H1 (cell line): ENCODE results near the gene MMP13. TPM values are rescaled to one million over a fixed set of nuclear protein-coding genes. Genes with fewer than 3 reads are reported as not detected.
A peak's percentile ranks its signal among the peaks of the same experiment; 100 is the strongest.

Experiments used
- CTCF ChIA-PET: fragments of 300-600 bp; sonication (Branson Sonifier 250); formaldehyde crosslinking; loops from one replicate; lab custom pipeline; 2021; ENCODE audit not compliant: partially characterized antibody; lab: Charles Lee
- POLR2A ChIA-PET: fragments of 300-600 bp; sonication (Branson Sonifier 250); formaldehyde crosslinking; loops from one replicate; lab custom pipeline; 2021; ENCODE audit warnings: inconsistent platforms; ENCODE audit not compliant: partially characterized antibody; lab: Charles Lee
- DNase-seq, 2 experiments: peaks; one replicate each; pipeline versions ENCODE4 v3.0.0 to v3.0.0-alpha.2; 2010 to 2022; ENCODE audit warnings: low spot score in 2 of 2, low read depth in 1 of 2, mixed read lengths in 1 of 2
- FAIRE-seq: peaks from 2 replicates; lab custom pipeline; 2011; peaks lifted over from hg19 to GRCh38; lab: Jason Lieb, UNC
- H2AFZ ChIP-seq: 2 replicates; pipeline ENCODE4 v1.8.1; 2012; ENCODE audit warnings: low read length, inconsistent platforms
- H2AK5ac ChIP-seq: 2 replicates; pipeline ENCODE4 v1.6.1; 2013; ENCODE audit warnings: low read depth, low read length
- H2BK120ac ChIP-seq: replicated peaks from 2 replicates; pipeline ENCODE3; 2013; ENCODE audit warnings: low read depth, low read length, inconsistent platforms
- H2BK12ac ChIP-seq: 2 replicates; pipeline ENCODE4 v1.6.1; 2013; ENCODE audit warnings: low read depth, low read length
- H2BK15ac ChIP-seq: 2 replicates; pipeline ENCODE4 v1.6.1; 2013; ENCODE audit warnings: low read length
- H2BK20ac ChIP-seq: 2 replicates; pipeline ENCODE4 v1.6.1; 2013; ENCODE audit warnings: low read length
- H2BK5ac ChIP-seq: 2 replicates; pipeline ENCODE4 v1.6.1; 2013; ENCODE audit warnings: low read depth, low read length
- H3K14ac ChIP-seq: 2 replicates; pipeline ENCODE4 v1.6.1; 2013; ENCODE audit warnings: inconsistent platforms; ENCODE audit not compliant: insufficient read length
- H3K18ac ChIP-seq: 2 replicates; pipeline ENCODE4 v1.6.1; 2013; ENCODE audit warnings: low read length; ENCODE audit errors: extremely low read depth
- H3K23ac ChIP-seq: 2 replicates; pipeline ENCODE4 v1.6.1; 2013; ENCODE audit warnings: inconsistent platforms; ENCODE audit not compliant: insufficient read length
- H3K23me2 ChIP-seq: 2 replicates; pipeline ENCODE4 v1.6.1; 2013; ENCODE audit warnings: low read depth, low read length
- H3K27ac ChIP-seq: 2 replicates; pipeline ENCODE4 v1.6.1; 2011; ENCODE audit warnings: low read depth, low read length, inconsistent platforms
- H3K27me3 ChIP-seq, 4 experiments: replicated peaks in 1 of 4; 1 replicate in 1 of 4; 2 replicates in 3 of 4; pipeline versions ENCODE4 v1.6.1 to v1.8.1; 2011 to 2013; ENCODE audit warnings: low read length in 3 of 4, mild to moderate bottlenecking in 3 of 4, inconsistent platforms in 2 of 4, mixed read lengths in 2 of 4, moderate library complexity in 1 of 4; ENCODE audit not compliant: control insufficient read depth in 3 of 4, insufficient read depth in 3 of 4; ENCODE audit errors: extremely low read depth in 1 of 4
- H3K36me3 ChIP-seq, 4 experiments: 2 replicates each; pipeline versions ENCODE4 v1.6.1 to v1.8.1; 2011 to 2013; ENCODE audit warnings: mild to moderate bottlenecking in 4 of 4, low read length in 3 of 4, moderate library complexity in 2 of 4, control low read depth in 1 of 4, inconsistent platforms in 1 of 4; ENCODE audit not compliant: insufficient read depth in 4 of 4, control insufficient read depth in 2 of 4
- H3K4ac ChIP-seq: replicated peaks from 2 replicates; pipeline ENCODE3; 2013; ENCODE audit warnings: low read length, low read depth, mixed read lengths, inconsistent platforms; ENCODE audit not compliant: insufficient read length
- H3K4me1 ChIP-seq, 4 experiments: replicated peaks in 1 of 4; 1 replicate in 1 of 4; 2 replicates in 3 of 4; pipeline versions ENCODE4 v1.6.1 to v1.8.1; 2011 to 2013; ENCODE audit warnings: low read length in 3 of 4, inconsistent platforms in 2 of 4, mixed read lengths in 1 of 4; ENCODE audit not compliant: insufficient read depth in 4 of 4, control insufficient read depth in 3 of 4
- H3K4me2 ChIP-seq, 2 experiments: 2 replicates each; pipeline versions ENCODE4 v1.6.1 to v1.8.1; 2011 to 2013; ENCODE audit warnings: low read depth in 2 of 2, low read length in 2 of 2, control low read depth in 1 of 2, inconsistent platforms in 1 of 2, mild to moderate bottlenecking in 1 of 2; ENCODE audit not compliant: insufficient read depth in 1 of 2
- H3K4me3 ChIP-seq, 4 experiments: fragments of 200-600, 300-600 bp in 1 of 4; sonication (generic), shearing (Covaris generic), sonication (Bioruptor Twin) in 1 of 4; 2 replicates each; pipeline versions ENCODE4 v1.5.1 to v1.8.1; 2011 to 2016; ENCODE audit warnings: low read length in 4 of 4, low read depth in 3 of 4, control low read depth in 2 of 4, inconsistent platforms in 2 of 4, mild to moderate bottlenecking in 2 of 4, mixed read lengths in 1 of 4, moderate library complexity in 1 of 4; ENCODE audit not compliant: insufficient read depth in 2 of 4; ENCODE audit errors: extremely low read depth in 1 of 4
- H3K56ac ChIP-seq: replicated peaks from 2 replicates; pipeline ENCODE3; 2013; ENCODE audit warnings: low read depth, mild to moderate bottlenecking, mixed read lengths, low read length, inconsistent platforms; ENCODE audit not compliant: insufficient read length
- H3K79me1 ChIP-seq: 2 replicates; pipeline ENCODE4 v1.6.1; 2013; ENCODE audit warnings: low read depth, low read length, control low read depth
- H3K79me2 ChIP-seq, 2 experiments: 2 replicates each; pipeline versions ENCODE4 v1.6.1 to v1.8.1; 2012 to 2013; ENCODE audit warnings: low read length in 2 of 2, mild to moderate bottlenecking in 2 of 2, inconsistent platforms in 1 of 2; ENCODE audit not compliant: insufficient read depth in 2 of 2, control insufficient read depth in 1 of 2
- H3K9ac ChIP-seq, 4 experiments: replicated peaks in 1 of 4; 1 replicate in 1 of 4; 2 replicates in 3 of 4; pipeline versions ENCODE4 v1.6.1 to v1.8.1; 2011 to 2013; ENCODE audit warnings: low read depth in 3 of 4, low read length in 3 of 4, control low read depth in 2 of 4, mild to moderate bottlenecking in 2 of 4, moderate library complexity in 2 of 4, inconsistent platforms in 1 of 4; ENCODE audit errors: extremely low read depth in 1 of 4
- H3K9me3 ChIP-seq, 2 experiments: 2 replicates each; pipeline versions ENCODE4 v1.6.1 to v1.8.1; 2012 to 2013; ENCODE audit warnings: mild to moderate bottlenecking in 2 of 2, moderate library complexity in 2 of 2, control low read depth in 1 of 2, inconsistent platforms in 1 of 2, low read depth in 1 of 2, low read length in 1 of 2, mixed read lengths in 1 of 2; ENCODE audit not compliant: insufficient read depth in 2 of 2
- H4K20me1 ChIP-seq, 2 experiments: replicated peaks in 1 of 2; 2 replicates each; pipeline versions ENCODE3 to v1.8.1; 2011 to 2013; ENCODE audit warnings: inconsistent platforms in 2 of 2, low read length in 2 of 2, mild to moderate bottlenecking in 1 of 2; ENCODE audit not compliant: insufficient read depth in 2 of 2, control insufficient read depth in 1 of 2
- H4K5ac ChIP-seq: 2 replicates; pipeline ENCODE4 v1.6.1; 2013; ENCODE audit warnings: low read length, low read depth, mixed read lengths, inconsistent platforms; ENCODE audit not compliant: insufficient read length
- H4K8ac ChIP-seq: 2 replicates; pipeline ENCODE4 v1.8.0; 2013; ENCODE audit warnings: mild to moderate bottlenecking, moderate library complexity, low read length, inconsistent platforms; ENCODE audit not compliant: insufficient read depth; ENCODE audit errors: extremely low read depth
- H4K91ac ChIP-seq: replicated peaks from 2 replicates; pipeline ENCODE3; 2013; ENCODE audit warnings: low read length, mixed read lengths, inconsistent platforms; ENCODE audit not compliant: insufficient read length
- EZH2 ChIP-seq: fragments of 200-600 bp; sonication (generic); IDR thresholded peaks from 2 replicates; pipeline ENCODE4 v1.7.1; 2012; ENCODE audit warnings: low read depth, mild to moderate bottlenecking, moderate library complexity, low read length, inconsistent platforms; ENCODE audit not compliant: severe bottlenecking
- KDM5A ChIP-seq: fragments of 200-600 bp; IDR thresholded peaks from 2 replicates; pipeline ENCODE4 v1.7.1; 2012; ENCODE audit warnings: mild to moderate bottlenecking, low read length, inconsistent platforms, mixed read lengths
- SUZ12 ChIP-seq: fragments of 200-600 bp; sonication (generic); IDR thresholded peaks from 2 replicates; pipeline ENCODE4 v1.6.1; 2012; ENCODE audit warnings: mild to moderate bottlenecking, inconsistent platforms, low read length, moderate library complexity, mixed read lengths
- WGBS, 2 experiments: shearing (Covaris generic) in 1 of 2; methylation state at CpG; one replicate each; pipeline versions ENCODE4 v1.1.6 to v1.1.7; 2013 to 2015; ENCODE audit warnings: low lambda C conversion rate in 2 of 2, mixed read lengths in 2 of 2, inconsistent platforms in 1 of 2, low coverage in 1 of 2, missing lambda C conversion rate in 1 of 2; ENCODE audit not compliant: insufficient replicate concordance in 2 of 2, insufficient coverage in 1 of 2, insufficient read length in 1 of 2; ENCODE audit errors: extremely low coverage in 1 of 2, missing lambda C conversion rate in 1 of 2; 5-methylcytosine and 5-hydroxymethylcytosine counted together
- polyA plus RNA-seq, 7 experiments: library from polyadenylated mRNA; depleted of rRNA in 3 of 7; stranded (reverse) in 5 of 7; unstranded in 2 of 7; fragments of >200 nt in 5 of 7; fragments of 200-250 nt in 2 of 7; gene quantifications; 1 replicate in 5 of 7; 2 replicates in 1 of 7; 4 replicates in 1 of 7; pipeline versions ENCODE4 v1.2.1 to v1.2.3, GENCODE V29; 2011 to 2013; ENCODE audit warnings: missing spikeins in 2 of 7, mixed read lengths in 2 of 7
- total RNA-seq: library from RNA; stranded (reverse); fragmentation: NEBNext Ultra II Directional; extraction: Animal tissue kit (Norgen Biotek cat#: 25700); gene quantifications from 2 replicates; pipeline ENCODE4 v1.2.1, GENCODE V29; 2021

MMP13 gene
- total and polyA plus RNA-seq, 2 of the 8 experiments (the other 6 are each of a cell fraction or from before 2014, with no cell fraction given), result not detected

DNA sequence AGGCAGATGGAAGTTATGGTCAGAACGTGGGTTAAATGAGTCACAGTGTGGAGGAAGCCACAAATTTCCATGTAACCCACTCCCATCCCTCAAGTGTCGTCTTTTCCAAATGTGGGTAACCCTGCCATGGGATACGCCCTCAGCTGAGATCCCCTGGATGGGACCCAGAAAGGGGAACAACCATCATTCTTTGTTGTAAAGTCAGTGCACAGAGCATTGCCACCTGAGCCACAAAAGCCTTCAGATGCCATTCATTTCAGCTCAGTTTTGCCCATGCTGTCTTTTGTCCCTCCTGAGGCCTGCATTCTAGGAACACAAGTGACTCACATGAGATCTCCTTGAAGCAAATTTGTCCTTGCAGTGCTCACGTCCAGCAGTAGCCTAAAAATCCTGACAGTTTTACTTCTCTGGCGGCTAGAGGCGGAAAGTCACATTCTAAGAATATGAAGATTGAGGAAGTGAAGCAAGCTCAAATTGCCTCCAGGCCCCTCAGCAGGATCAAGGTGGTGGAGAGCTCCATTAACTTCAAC is 30.6 kb downstream of the MMP13 start:
- H4K8ac ChIP-seq, result no peak overlapping the region
- H3K79me1 ChIP-seq, result no peaks in the 10 kb centered on the region
- H2AFZ ChIP-seq, result peak overlapping the region; percentile 62; the same call in 1 of the 2 replicates
- H2BK5ac ChIP-seq, result no peak overlapping the region
- 83% methylated on average over 6 of the region's 6 CpGs; no CpG with 5 or more reads in 1 of the 2 experiments for WGBS, 2 experiments
- H4K20me1 ChIP-seq, result no peaks in the 10 kb centered on the region
- no peak overlapping the region for H2BK120ac ChIP-seq
- no peak overlapping the region for H3K23ac ChIP-seq
- no peak overlapping the region for H3K4me3 ChIP-seq
- H3K79me2 ChIP-seq, result no peaks in the 10 kb centered on the region
- H3K9me3 ChIP-seq, result no peaks in the 10 kb centered on the region
- no peak for DNase-seq
- CTCF ChIA-PET, result interaction anchor here (0.6 to 8.4 kb wide), 7 partner anchors 10 to 127 kb away, joined by 3 to 60 read pairs (median 4); partner anchors contain the start of gene MMP1
- H3K27ac ChIP-seq, result no peak overlapping the region
- H3K27me3 ChIP-seq, result no peaks in the 10 kb centered on the region
- no peak overlapping the region for H3K18ac ChIP-seq
- H3K14ac ChIP-seq, result no peak overlapping the region
- H3K36me3 ChIP-seq, result no peaks in the 10 kb centered on the region
- no peak for FAIRE-seq
- no peak overlapping the region for H2BK12ac ChIP-seq
- H3K9ac ChIP-seq, result no peak overlapping the region
- POLR2A ChIA-PET, result interaction anchor here (0.6 kb wide), 1 partner anchor 14 kb away, joined by 3 read pairs; no protein-coding TSS in a partner anchor
- H4K5ac ChIP-seq, result no peak overlapping the region
- no peaks in the 10 kb centered on the region for H3K23me2 ChIP-seq
- H4K91ac ChIP-seq, result no peak overlapping the region
- H3K56ac ChIP-seq, result no peak overlapping the region
- H2BK15ac ChIP-seq, result no peak overlapping the region
- H2BK20ac ChIP-seq, result no peak overlapping the region
- no peaks in the 10 kb centered on the region for H3K4me1 ChIP-seq
- no peak overlapping the region for H3K4me2 ChIP-seq
- no peak overlapping the region for H2AK5ac ChIP-seq
- H3K4ac ChIP-seq, result no peak overlapping the region
- TF ChIP-seq EZH2 (no peak), KDM5A (no peak), SUZ12 (no peak)
